Keratinocyte (primary cell): ENCODE results near the gene ABHD2. TPM values are rescaled to one million over a fixed set of nuclear protein-coding genes. Genes with fewer than 3 reads are reported as not detected.
A peak's percentile ranks its signal among the peaks of the same experiment; 100 is the strongest.

ENCODE experiments used
- DNase-seq: peaks from one replicate; pipeline ENCODE4 v3.0.0-alpha.2; 2011; ENCODE audit warnings: low read depth, missing footprints, low spot score
- FAIRE-seq: peaks from 2 replicates; lab custom pipeline; 2011; peaks lifted over from hg19 to GRCh38; lab: Jason Lieb, UNC
- H2AFZ ChIP-seq: 2 replicates; pipeline ENCODE4 v1.6.0; 2012; ENCODE audit warnings: low read length, control low read depth, inconsistent platforms; ENCODE audit not compliant: control insufficient read depth
- H3K27ac ChIP-seq: 2 replicates; pipeline ENCODE4 v1.5.1; 2011; ENCODE audit warnings: low read length; ENCODE audit not compliant: control insufficient read depth, insufficient read depth
- H3K27me3 ChIP-seq: 3 replicates; pipeline ENCODE4 v1.6.0; 2011; ENCODE audit warnings: low read length; ENCODE audit not compliant: control insufficient read depth, insufficient read depth; ENCODE audit errors: extremely low read depth
- H3K36me3 ChIP-seq, 2 experiments: 2 replicates in 1 of 2; 3 replicates in 1 of 2; pipeline ENCODE4 v1.5.1; 2011; ENCODE audit warnings: low read length in 2 of 2, mild to moderate bottlenecking in 1 of 2; ENCODE audit not compliant: control insufficient read depth in 2 of 2, insufficient read depth in 2 of 2; ENCODE audit errors: extremely low read depth in 1 of 2
- H3K4me1 ChIP-seq: 3 replicates; pipeline ENCODE4 v1.5.1; 2011; ENCODE audit warnings: low read length; ENCODE audit not compliant: control insufficient read depth, insufficient read depth; ENCODE audit errors: extremely low read depth
- H3K4me2 ChIP-seq: 3 replicates; pipeline ENCODE4 v1.6.0; 2011; ENCODE audit warnings: low read depth, low read length; ENCODE audit not compliant: control insufficient read depth, insufficient read depth; ENCODE audit errors: extremely low read depth
- H3K4me3 ChIP-seq, 3 experiments: fragments of 200-600 bp in 1 of 3; sonication (generic) in 1 of 3; 2 replicates in 2 of 3; 3 replicates in 1 of 3; pipeline ENCODE4 v1.5.1; 2011 to 2016; ENCODE audit warnings: low read length in 3 of 3, mild to moderate bottlenecking in 3 of 3, control low read depth in 2 of 3, inconsistent platforms in 1 of 3, low read depth in 1 of 3, mixed read lengths in 1 of 3, mixed run types in 1 of 3, moderate library complexity in 1 of 3; ENCODE audit not compliant: control insufficient read depth in 2 of 3, insufficient read depth in 2 of 3; ENCODE audit errors: extremely low read depth in 1 of 3
- H3K79me2 ChIP-seq: 2 replicates; pipeline ENCODE4 v1.6.0; 2012; ENCODE audit warnings: low read length; ENCODE audit not compliant: control insufficient read depth, insufficient read depth
- H3K9ac ChIP-seq: 3 replicates; pipeline ENCODE4 v1.6.0; 2011; ENCODE audit warnings: low read length; ENCODE audit not compliant: control insufficient read depth, insufficient read depth; ENCODE audit errors: extremely low read depth
- H3K9me1 ChIP-seq: 3 replicates; pipeline ENCODE4 v1.6.0; 2011; ENCODE audit warnings: low read length; ENCODE audit not compliant: control insufficient read depth, insufficient read depth; ENCODE audit errors: extremely low read depth
- H3K9me3 ChIP-seq: 2 replicates; pipeline ENCODE4 v1.5.1; 2012; ENCODE audit warnings: low read depth, low read length; ENCODE audit not compliant: control insufficient read depth
- H4K20me1 ChIP-seq: 3 replicates; pipeline ENCODE4 v1.6.0; 2011; ENCODE audit warnings: low read length; ENCODE audit not compliant: control insufficient read depth, insufficient read depth; ENCODE audit errors: extremely low read depth
- CTCF ChIP-seq, 3 experiments: IDR thresholded peaks in 1 of 3; conservative IDR thresholded peaks in 1 of 3; optimal IDR thresholded peaks in 1 of 3; 2 replicates in 2 of 3; 3 replicates in 1 of 3; pipeline versions ENCODE3 to v1.5.1; 2011; ENCODE audit warnings: low read length in 3 of 3, mild to moderate bottlenecking in 3 of 3, moderate library complexity in 2 of 3, control low read depth in 1 of 3, inconsistent platforms in 1 of 3; ENCODE audit not compliant: insufficient read depth in 2 of 3; ENCODE audit errors: extremely low read depth in 1 of 3
- EZH2 ChIP-seq: IDR thresholded peaks from one replicate; pipeline ENCODE4 v1.6.1; 2012; ENCODE audit warnings: inconsistent platforms, mild to moderate bottlenecking, low read length, moderate library complexity
- dilution Hi-C: fragments of 300-500 bp; cut with MboI; formaldehyde crosslinking; loops from one replicate; pipeline ENCODE4 v1.7.0; 2020; ENCODE audit warnings: low sequenced_read_pairs; ENCODE audit not compliant: extremely low pct_ligation_motif_present
- polyA plus RNA-seq, 5 experiments: library from polyadenylated mRNA; depleted of rRNA in 3 of 5; stranded (reverse) in 3 of 5; stranded (forward) in 1 of 5; unstranded in 1 of 5; fragments of >200 nt; gene quantifications; 1 replicate in 1 of 5; 2 replicates in 3 of 5; 3 replicates in 1 of 5; pipeline versions ENCODE4 v1.2.1 to v1.2.3, GENCODE V29; 2011 to 2012; ENCODE audit warnings: missing spikeins in 2 of 5, low read depth in 1 of 5, low replicate concordance in 1 of 5

ABHD2 gene
- polyA plus RNA-seq, 1 donor (not counting 4 experiments of a cell fraction or from before 2014, with no cell fraction given), result 22.8 TPM

GRCh38 chr15:89171136-89172072, 83.1 kb downstream of the ABHD2 start:
- Histone ChIP-seq H3K9me3 (no peaks in the 10 kb centered on the region), H3K4me1 (peaks cover 28% of the 10 kb centered on the region), H3K79me2 (no peaks in the 10 kb centered on the region), H3K9ac (no peak overlapping the region), H3K9me1 (no peaks in the 10 kb centered on the region), H3K4me2 (no peak overlapping the region), H3K27ac (no peak overlapping the region), H4K20me1 (no peaks in the 10 kb centered on the region), H3K36me3 (peaks cover 2 to 4% of the 10 kb centered on the region in 2 experiments), H3K4me3 (no peak overlapping the region), H3K27me3 (no peaks in the 10 kb centered on the region), H2AFZ (no peak overlapping the region)
- DNase-seq (no peak), FAIRE-seq (no peak)
- TF ChIP-seq EZH2 (no peak), CTCF (optimal IDR thresholded peaks at IDR 0.05 in 1 of 3, IDR thresholded peaks at IDR 0.05 in 1 of 3, conservative IDR thresholded peaks at IDR 0.05 in 1 of 3; ENCODE audit: extremely low read depth in 1 of 3, insufficient read depth in 2 of 3, low read length in 3 of 3) (peak; percentile 81 to 83 (median 82))
- dilution Hi-C loops, result no loop called here

GRCh38 chr15:89172921-89173320, 84.7 kb downstream of the ABHD2 start:
- Histone ChIP-seq H3K4me3 (no peak overlapping the region), H3K4me2 (no peak overlapping the region), H2AFZ (no peak overlapping the region), H3K9me1 (no peaks in the 10 kb centered on the region), H3K79me2 (no peaks in the 10 kb centered on the region), H3K9me3 (no peaks in the 10 kb centered on the region), H3K27me3 (no peaks in the 10 kb centered on the region), H3K9ac (no peak overlapping the region), H3K27ac (no peak overlapping the region), H4K20me1 (no peaks in the 10 kb centered on the region), H3K36me3 (peaks cover 5 to 13% of the 10 kb centered on the region in 2 experiments), H3K4me1 (peaks cover 13% of the 10 kb centered on the region)
- DNase-seq, result no peak
- FAIRE-seq, result no peak
- TF ChIP-seq CTCF (optimal IDR thresholded peaks at IDR 0.05 in 1 of 3, IDR thresholded peaks at IDR 0.05 in 1 of 3, conservative IDR thresholded peaks at IDR 0.05 in 1 of 3; ENCODE audit: extremely low read depth in 1 of 3, insufficient read depth in 2 of 3, low read length in 3 of 3), result no peak
- TF ChIP-seq EZH2, result no peak
- dilution Hi-C loops, result no loop called here
